ENCODE measurements around the gene MITF.

- TF ChIP-seq POLR2A (IDR thresholded peaks at IDR 0.05; ENCODE audit: low read depth, low read length) (no peak), POLR2AphosphoS5 (IDR thresholded peaks at IDR 0.05; ENCODE audit: low read depth, low read length) (no peak)
Observed at GRCh38 chr3:69921651-69922050, 182.4 kb downstream of the MITF start.
